Karpas-422 (cell line): ENCODE data around the gene PRDM16. TPM values are rescaled to one million over a fixed set of nuclear protein-coding genes. Genes with fewer than 3 reads are reported as not detected.

Experiments used
- DNase-seq: peaks from one replicate; pipeline ENCODE4 v3.0.0-alpha.2; 2015
- H2AFZ ChIP-seq: fragments of 200-600 bp; sonication (generic); 2 replicates; pipeline ENCODE4 v1.6.1; 2014; ENCODE audit warnings: antibody characterized with exemption, low read length, mixed read lengths
- H3K27ac ChIP-seq: fragments of 200-600 bp; sonication (generic); 2 replicates; pipeline ENCODE4 v1.5.1; 2014; ENCODE audit warnings: mild to moderate bottlenecking, low read length, moderate library complexity
- H3K27me3 ChIP-seq: fragments of 200-600 bp; sonication (generic); 2 replicates; pipeline ENCODE4 v1.6.1; 2014; ENCODE audit warnings: low read length, mixed read lengths
- H3K36me3 ChIP-seq: fragments of 200-600 bp; sonication (generic); 2 replicates; pipeline ENCODE4 v1.6.1; 2014; ENCODE audit warnings: low read length, mixed read lengths; ENCODE audit not compliant: insufficient read depth
- H3K4me1 ChIP-seq: fragments of 200-600 bp; sonication (generic); 2 replicates; pipeline ENCODE4 v1.6.1; 2014; ENCODE audit warnings: mild to moderate bottlenecking, low read length, mixed read lengths
- H3K4me2 ChIP-seq: fragments of 200-600 bp; sonication (generic); 2 replicates; pipeline ENCODE4 v1.6.1; 2014; ENCODE audit warnings: low read length, low read depth, mild to moderate bottlenecking; ENCODE audit not compliant: poor library complexity, severe bottlenecking
- H3K4me3 ChIP-seq: fragments of 200-600 bp; sonication (generic); 2 replicates; pipeline ENCODE4 v1.5.1; 2014; ENCODE audit warnings: mild to moderate bottlenecking, antibody characterized with exemption, low read length, mixed read lengths
- H3K79me2 ChIP-seq: fragments of 200-600 bp; sonication (generic); 2 replicates; pipeline ENCODE4 v1.6.1; 2014; ENCODE audit warnings: mild to moderate bottlenecking, low read length, mixed read lengths
- H3K9ac ChIP-seq: fragments of 200-600 bp; sonication (generic); 2 replicates; pipeline ENCODE4 v1.6.0; 2014; ENCODE audit warnings: low read length
- H3K9me2 ChIP-seq: fragments of 200-600 bp; sonication (generic), shearing (Covaris generic); replicated peaks from 2 replicates; pipeline ENCODE4 v1.6.0; 2014; ENCODE audit warnings: mild to moderate bottlenecking, low read length, moderate library complexity; ENCODE audit not compliant: insufficient read depth
- H3K9me3 ChIP-seq: fragments of 300-700, 200-600 bp; sonication (generic); 2 replicates; pipeline ENCODE4 v1.6.1; 2014; ENCODE audit warnings: low read length, mixed read lengths
- H4K20me1 ChIP-seq: fragments of 200-600 bp; sonication (generic); 2 replicates; pipeline ENCODE4 v1.6.1; 2014; ENCODE audit warnings: mild to moderate bottlenecking, antibody characterized with exemption, low read length, low read depth; ENCODE audit not compliant: insufficient read depth
- total RNA-seq: library from RNA; depleted of rRNA; stranded (reverse); fragments of >200 nt; shearing (Covaris generic); gene quantifications from 2 replicates; pipeline ENCODE4 v1.2.3, GENCODE V29; 2014; ENCODE audit warnings: low replicate concordance

The PRDM16 gene
- total RNA-seq, 1 experiment from 2014 or later: not detected

GRCh38 chr1:3042481-3042880 lies 26.5 kb upstream of the PRDM16 start:
- H3K36me3 ChIP-seq: no peaks in the 10 kb centered on the region
- no peak for DNase-seq
- no peaks in the 10 kb centered on the region for H3K9me3 ChIP-seq
- H4K20me1 ChIP-seq: no peaks in the 10 kb centered on the region
- no peak overlapping the region for H3K4me2 ChIP-seq
- no peaks in the 10 kb centered on the region for H3K9me2 ChIP-seq
- no peak overlapping the region for H3K4me3 ChIP-seq
- no peak overlapping the region for H2AFZ ChIP-seq
- peaks cover 10% of the 10 kb centered on the region for H3K4me1 ChIP-seq
- no peaks in the 10 kb centered on the region for H3K79me2 ChIP-seq
- no peak overlapping the region for H3K9ac ChIP-seq
- no peaks in the 10 kb centered on the region for H3K27me3 ChIP-seq
- H3K27ac ChIP-seq: no peak overlapping the region

GRCh38 chr1:3049164-3049563 lies 19.8 kb upstream of the PRDM16 start:
- H3K4me3 ChIP-seq: no peak overlapping the region
- H3K4me2 ChIP-seq: no peak overlapping the region
- no peaks in the 10 kb centered on the region for H4K20me1 ChIP-seq
- H3K9me2 ChIP-seq: no peaks in the 10 kb centered on the region
- H3K4me1 ChIP-seq: no peaks in the 10 kb centered on the region
- no peaks in the 10 kb centered on the region for H3K79me2 ChIP-seq
- no peak overlapping the region for H3K9ac ChIP-seq
- DNase-seq: no peak
- no peaks in the 10 kb centered on the region for H3K36me3 ChIP-seq
- H3K27ac ChIP-seq: no peak overlapping the region
- H2AFZ ChIP-seq: no peak overlapping the region
- no peaks in the 10 kb centered on the region for H3K27me3 ChIP-seq
- no peaks in the 10 kb centered on the region for H3K9me3 ChIP-seq

DNA sequence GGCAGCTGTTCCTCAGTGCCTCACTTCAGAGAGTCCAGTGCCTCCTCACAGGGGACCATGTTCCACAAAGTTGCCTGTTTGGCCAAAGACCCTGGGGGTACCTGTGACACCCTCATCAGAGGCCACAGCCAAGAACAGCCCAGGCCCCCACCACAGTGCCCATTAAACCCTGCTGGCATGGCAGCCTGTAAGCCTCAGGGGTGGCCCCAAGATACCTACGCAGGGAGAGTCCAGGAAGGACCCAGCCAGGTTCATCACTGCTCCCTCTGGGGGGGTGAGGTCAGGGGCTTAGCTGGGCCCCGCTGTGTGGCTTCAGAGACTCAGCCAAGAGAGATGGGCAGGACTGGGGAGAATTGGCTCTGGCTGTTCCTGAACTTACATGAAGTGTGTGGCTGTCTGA lies 19.1 kb upstream of the PRDM16 start:
- no peaks in the 10 kb centered on the region for H3K9me2 ChIP-seq
- no peaks in the 10 kb centered on the region for H3K4me1 ChIP-seq
- H3K4me3 ChIP-seq: no peak overlapping the region
- DNase-seq: no peak
- H3K27ac ChIP-seq: no peak overlapping the region
- H3K79me2 ChIP-seq: no peaks in the 10 kb centered on the region
- no peaks in the 10 kb centered on the region for H3K36me3 ChIP-seq
- no peak overlapping the region for H2AFZ ChIP-seq
- no peaks in the 10 kb centered on the region for H3K9me3 ChIP-seq
- no peak overlapping the region for H3K4me2 ChIP-seq
- no peak overlapping the region for H3K9ac ChIP-seq
- H4K20me1 ChIP-seq: no peaks in the 10 kb centered on the region
- H3K27me3 ChIP-seq: no peaks in the 10 kb centered on the region

DNA sequence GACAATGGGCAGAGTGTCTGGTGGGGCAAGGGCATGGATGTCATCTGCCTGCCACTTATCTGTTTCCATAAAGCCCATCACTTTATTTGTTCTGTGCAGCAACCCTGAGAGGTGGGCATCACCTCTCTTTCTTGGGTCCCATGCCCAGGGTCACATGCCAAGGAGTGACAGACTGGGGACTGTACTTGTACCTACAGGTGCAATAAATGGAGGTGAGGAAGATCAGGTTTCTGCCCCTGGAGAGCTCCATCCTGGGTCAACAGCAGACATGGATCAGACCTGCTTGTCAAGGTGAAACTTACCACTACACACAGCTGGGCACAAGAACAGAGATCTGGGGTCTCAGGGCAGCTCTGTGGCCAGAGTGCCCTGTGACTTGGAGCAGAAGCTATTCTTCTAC lies 18.4 kb upstream of the PRDM16 start:
- no peaks in the 10 kb centered on the region for H4K20me1 ChIP-seq
- DNase-seq: no peak
- no peak overlapping the region for H2AFZ ChIP-seq
- no peak overlapping the region for H3K27ac ChIP-seq
- H3K4me1 ChIP-seq: no peaks in the 10 kb centered on the region
- H3K9ac ChIP-seq: no peak overlapping the region
- H3K36me3 ChIP-seq: no peaks in the 10 kb centered on the region
- H3K9me3 ChIP-seq: no peaks in the 10 kb centered on the region
- no peaks in the 10 kb centered on the region for H3K27me3 ChIP-seq
- no peaks in the 10 kb centered on the region for H3K9me2 ChIP-seq
- H3K4me2 ChIP-seq: no peak overlapping the region
- H3K4me3 ChIP-seq: no peak overlapping the region
- H3K79me2 ChIP-seq: no peaks in the 10 kb centered on the region

DNA sequence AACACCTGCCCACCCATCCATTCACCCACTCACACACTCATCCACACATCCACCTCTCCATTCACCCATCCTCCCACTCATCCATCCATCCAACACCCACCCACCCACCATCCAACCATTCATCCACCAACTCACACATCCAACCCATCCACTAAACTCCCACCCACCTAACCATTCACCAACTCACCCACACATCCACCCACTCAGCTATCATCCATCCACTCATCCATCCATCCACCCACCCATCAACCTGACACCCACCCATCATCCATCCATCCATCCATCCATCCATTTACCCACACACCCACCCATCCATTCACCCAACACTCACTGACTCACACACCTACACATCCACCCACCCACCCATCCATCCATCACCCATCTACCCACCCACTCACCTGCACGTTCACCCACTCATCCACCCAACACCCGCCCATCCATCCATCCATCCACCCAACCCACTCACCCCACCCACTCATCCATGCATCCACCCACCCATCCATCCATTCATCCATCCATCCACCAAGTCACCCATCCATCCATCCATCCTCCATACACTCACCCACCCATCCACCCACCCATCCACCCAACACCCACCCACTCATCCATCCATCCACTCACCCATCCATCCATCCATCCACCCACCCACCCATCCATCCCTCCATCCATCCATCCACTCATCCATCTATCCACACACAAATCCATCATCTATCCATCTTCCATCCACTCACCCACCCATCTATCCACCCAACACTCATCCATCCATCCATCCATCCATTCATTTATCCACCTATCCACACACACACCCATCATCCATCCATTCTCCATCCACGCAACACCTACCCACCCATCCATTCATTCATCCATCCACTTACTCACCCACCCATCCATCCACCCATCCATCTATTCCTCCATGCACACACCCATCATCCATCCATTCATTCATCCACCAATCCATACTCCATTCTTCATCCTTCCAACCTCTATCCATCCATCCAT lies 17.4 kb upstream of the PRDM16 start:
- Histone ChIP-seq H3K4me3 (no peak overlapping the region), H3K27me3 (no peaks in the 10 kb centered on the region), H4K20me1 (no peaks in the 10 kb centered on the region), H3K4me2 (no peak overlapping the region), H3K9me3 (no peaks in the 10 kb centered on the region), H2AFZ (no peak overlapping the region), H3K27ac (no peak overlapping the region), H3K4me1 (no peaks in the 10 kb centered on the region), H3K9me2 (no peaks in the 10 kb centered on the region), H3K79me2 (no peaks in the 10 kb centered on the region), H3K36me3 (no peaks in the 10 kb centered on the region), H3K9ac (no peak overlapping the region)
- no peak for DNase-seq

GRCh38 chr1:3052501-3052900 lies 16.5 kb upstream of the PRDM16 start:
- no peaks in the 10 kb centered on the region for H3K9me2 ChIP-seq
- no peak overlapping the region for H2AFZ ChIP-seq
- H3K36me3 ChIP-seq: no peaks in the 10 kb centered on the region
- no peak overlapping the region for H3K27ac ChIP-seq
- H4K20me1 ChIP-seq: no peaks in the 10 kb centered on the region
- H3K79me2 ChIP-seq: no peaks in the 10 kb centered on the region
- H3K9me3 ChIP-seq: no peaks in the 10 kb centered on the region
- no peak for DNase-seq
- H3K4me1 ChIP-seq: no peaks in the 10 kb centered on the region
- no peak overlapping the region for H3K9ac ChIP-seq
- no peak overlapping the region for H3K4me2 ChIP-seq
- no peak overlapping the region for H3K4me3 ChIP-seq
- H3K27me3 ChIP-seq: no peaks in the 10 kb centered on the region

DNA sequence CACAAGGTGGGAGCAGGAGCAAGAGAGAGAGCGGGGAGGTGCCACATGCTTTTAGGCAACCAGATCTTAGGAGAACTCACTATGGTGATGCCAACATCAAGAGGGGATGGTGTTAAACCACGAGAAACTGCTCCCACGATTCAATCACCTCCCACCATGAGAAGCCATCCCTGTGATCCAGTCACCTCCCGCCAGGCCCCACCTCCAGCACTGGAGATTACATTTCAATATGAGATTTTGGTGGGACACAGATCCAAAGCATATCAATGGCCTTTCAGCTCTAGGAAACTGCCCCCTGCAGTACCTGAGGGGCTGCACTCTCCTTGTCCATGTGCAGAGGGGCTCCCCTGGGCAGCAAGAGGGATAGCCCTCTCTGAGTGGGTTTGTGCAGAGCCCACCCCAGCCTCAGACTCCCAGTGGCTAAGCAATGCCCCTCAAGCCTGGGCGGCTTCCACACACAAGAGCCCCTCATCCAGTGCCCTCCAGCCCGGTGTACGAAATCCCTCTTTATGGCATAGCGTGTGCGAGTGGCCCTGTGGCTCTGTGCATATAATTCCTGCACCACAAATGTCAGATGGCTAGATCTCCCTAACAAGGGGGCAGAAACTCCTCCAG lies 15.5 kb upstream of the PRDM16 start:
- no peak overlapping the region for H3K9ac ChIP-seq
- H2AFZ ChIP-seq: no peak overlapping the region
- H3K27ac ChIP-seq: no peak overlapping the region
- H3K27me3 ChIP-seq: no peaks in the 10 kb centered on the region
- no peak overlapping the region for H3K4me3 ChIP-seq
- DNase-seq: no peak
- H3K4me2 ChIP-seq: no peak overlapping the region
- no peaks in the 10 kb centered on the region for H3K9me3 ChIP-seq
- no peaks in the 10 kb centered on the region for H3K4me1 ChIP-seq
- H3K36me3 ChIP-seq: no peaks in the 10 kb centered on the region
- H3K79me2 ChIP-seq: no peaks in the 10 kb centered on the region
- no peaks in the 10 kb centered on the region for H4K20me1 ChIP-seq
- H3K9me2 ChIP-seq: no peaks in the 10 kb centered on the region

DNA sequence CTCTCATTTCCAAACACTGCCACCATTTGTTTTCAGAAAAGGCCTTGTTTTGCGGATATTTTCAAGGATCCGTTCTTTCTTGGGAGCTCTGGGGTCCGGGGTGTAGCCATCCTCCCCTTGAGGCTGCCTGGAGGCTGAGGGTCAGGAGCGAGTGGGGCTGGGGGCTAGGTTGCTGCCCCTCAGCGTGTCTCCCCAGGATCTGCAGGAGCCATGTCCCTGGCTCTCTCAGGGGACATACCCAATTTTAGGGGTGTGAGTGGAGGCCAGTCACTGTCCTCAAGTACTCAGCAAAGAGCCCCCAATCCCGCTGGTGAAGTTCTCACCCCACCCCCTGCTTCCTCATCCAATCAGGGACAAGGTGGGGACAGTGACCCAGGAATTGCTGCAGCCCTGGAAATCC lies 15.0 kb upstream of the PRDM16 start:
- Histone ChIP-seq H4K20me1 (no peaks in the 10 kb centered on the region), H3K9ac (no peak overlapping the region), H2AFZ (no peak overlapping the region), H3K9me3 (no peaks in the 10 kb centered on the region), H3K4me2 (no peak overlapping the region), H3K4me3 (no peak overlapping the region), H3K27me3 (no peaks in the 10 kb centered on the region), H3K36me3 (no peaks in the 10 kb centered on the region), H3K4me1 (no peaks in the 10 kb centered on the region), H3K27ac (no peak overlapping the region), H3K9me2 (no peaks in the 10 kb centered on the region), H3K79me2 (no peaks in the 10 kb centered on the region)
- no peak for DNase-seq
